ENCODE measurements around the gene PGGHG.

- TF ChIP-seq, protein P1, sequence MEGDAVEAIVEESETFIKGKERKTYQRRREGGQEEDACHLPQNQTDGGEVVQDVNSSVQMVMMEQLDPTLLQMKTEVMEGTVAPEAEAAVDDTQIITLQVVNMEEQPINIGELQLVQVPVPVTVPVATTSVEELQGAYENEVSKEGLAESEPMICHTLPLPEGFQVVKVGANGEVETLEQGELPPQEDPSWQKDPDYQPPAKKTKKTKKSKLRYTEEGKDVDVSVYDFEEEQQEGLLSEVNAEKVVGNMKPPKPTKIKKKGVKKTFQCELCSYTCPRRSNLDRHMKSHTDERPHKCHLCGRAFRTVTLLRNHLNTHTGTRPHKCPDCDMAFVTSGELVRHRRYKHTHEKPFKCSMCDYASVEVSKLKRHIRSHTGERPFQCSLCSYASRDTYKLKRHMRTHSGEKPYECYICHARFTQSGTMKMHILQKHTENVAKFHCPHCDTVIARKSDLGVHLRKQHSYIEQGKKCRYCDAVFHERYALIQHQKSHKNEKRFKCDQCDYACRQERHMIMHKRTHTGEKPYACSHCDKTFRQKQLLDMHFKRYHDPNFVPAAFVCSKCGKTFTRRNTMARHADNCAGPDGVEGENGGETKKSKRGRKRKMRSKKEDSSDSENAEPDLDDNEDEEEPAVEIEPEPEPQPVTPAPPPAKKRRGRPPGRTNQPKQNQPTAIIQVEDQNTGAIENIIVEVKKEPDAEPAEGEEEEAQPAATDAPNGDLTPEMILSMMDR (IDR thresholded peaks at IDR 0.05) = no peak
- TF ChIP-seq POLR2A (IDR thresholded peaks at IDR 0.05) = no peak
Measured at GRCh38 chr11:293271-293851, 4.4 kb downstream of the PGGHG start.
